Effector memory CD4-positive, alpha-beta T cell (primary cell): Measurements from ENCODE around the gene RASSF3.
A peak's percentile ranks its signal among the peaks of the same experiment; 100 is the strongest.
"Not testable (repeated sequence)": the region's sequence is repeated elsewhere in the genome, so short reads cannot be mapped to it uniquely, and the experiment has no call there.

Experiments
- DNase-seq, 3 donors: peaks; one replicate each; pipeline ENCODE4 v3.0.0-alpha.2; 2020
- H3K27ac ChIP-seq: 2 replicates; pipeline ENCODE4 v1.7.0; 2013; ENCODE audit warnings: mild to moderate bottlenecking, low read length, moderate library complexity; ENCODE audit not compliant: insufficient read depth, poor library complexity, severe bottlenecking
- H3K27me3 ChIP-seq: replicated peaks from 2 replicates; pipeline ENCODE4 v1.7.0; 2013; ENCODE audit warnings: mild to moderate bottlenecking, low read length; ENCODE audit not compliant: insufficient read depth, control insufficient read depth, poor library complexity, severe bottlenecking
- H3K36me3 ChIP-seq: 2 replicates; pipeline ENCODE4 v1.7.0; 2013; ENCODE audit warnings: mild to moderate bottlenecking, low read length, moderate library complexity; ENCODE audit not compliant: control insufficient read depth, insufficient read depth
- H3K4me1 ChIP-seq: 2 replicates; pipeline ENCODE4 v1.7.0; 2013; ENCODE audit warnings: low read length, mild to moderate bottlenecking; ENCODE audit not compliant: control insufficient read depth, insufficient read depth, poor library complexity, severe bottlenecking
- H3K4me3 ChIP-seq: 2 replicates; pipeline ENCODE4 v1.7.0; 2013; ENCODE audit warnings: low read length, low read depth, mild to moderate bottlenecking; ENCODE audit not compliant: insufficient read depth, poor library complexity, severe bottlenecking
- H3K9me3 ChIP-seq: 2 replicates; pipeline ENCODE4 v1.7.0; 2013; ENCODE audit warnings: mild to moderate bottlenecking, low read length, moderate library complexity; ENCODE audit not compliant: control insufficient read depth

The RASSF3 gene

GRCh38 chr12:64685605-64686004 lies 75.3 kb downstream of the RASSF3 start:
- Histone ChIP-seq H3K27me3 (no peaks in the 10 kb centered on the region), H3K36me3 (no peaks in the 10 kb centered on the region), H3K4me1 (peaks cover 74% of the 10 kb centered on the region), H3K9me3 (no peaks in the 10 kb centered on the region), H3K27ac (peak overlapping the region; percentile 69), H3K4me3 (no peak overlapping the region)
- DNase-seq = no peak

- Histone ChIP-seq H3K4me1 (peaks cover 67% of the 10 kb centered on the region), H3K27me3 (no peaks in the 10 kb centered on the region), H3K36me3 (peaks cover 14% of the 10 kb centered on the region), H3K9me3 (no peaks in the 10 kb centered on the region), H3K4me3 (no peak overlapping the region), H3K27ac (peak overlapping the region; percentile 40)
- no peak for DNase-seq
These were observed 77.5 kb downstream of the RASSF3 start for GRCh38 chr12:64687816-64688215.

- Histone ChIP-seq H3K36me3 (peaks cover 14% of the 10 kb centered on the region), H3K27me3 (no peaks in the 10 kb centered on the region), H3K27ac (peak overlapping the region; percentile 40), H3K9me3 (no peaks in the 10 kb centered on the region), H3K4me1 (peaks cover 67% of the 10 kb centered on the region), H3K4me3 (peak overlapping the region; percentile 5)
- no peak for DNase-seq
These were observed 77.9 kb downstream of the RASSF3 start for GRCh38 chr12:64688219-64688618.

- H3K36me3 ChIP-seq = peaks cover 17% of the 10 kb centered on the region
- no peak for DNase-seq
These were observed 78.4 kb downstream of the RASSF3 start for GRCh38 chr12:64688715-64689114.

GRCh38 chr12:64690236-64690635 lies 79.9 kb downstream of the RASSF3 start:
- H3K27ac ChIP-seq, H3K27me3 ChIP-seq, H3K9me3 ChIP-seq, DNase-seq, H3K4me3 ChIP-seq: not testable (repeated sequence)
- H3K36me3 ChIP-seq = peaks cover 27% of the 10 kb centered on the region
- peaks cover 53% of the 10 kb centered on the region for H3K4me1 ChIP-seq

More at GRCh38 chr12:64688715-64689114, 78.4 kb downstream of the RASSF3 start:
- Histone ChIP-seq H3K9me3 (no peaks in the 10 kb centered on the region), H3K27ac (peak overlapping the region; percentile 40), H3K4me1 (peaks cover 63% of the 10 kb centered on the region), H3K27me3 (no peaks in the 10 kb centered on the region), H3K4me3 (peak overlapping the region; percentile 5)

GRCh38 chr12:64691227-64691794 lies 81.0 kb downstream of the RASSF3 start:
- H3K9me3 ChIP-seq = no peaks in the 10 kb centered on the region
- H3K27ac ChIP-seq = peak overlapping the region; percentile 41
- no peaks in the 10 kb centered on the region for H3K27me3 ChIP-seq
- H3K4me3 ChIP-seq = no peak overlapping the region
- peaks cover 55% of the 10 kb centered on the region for H3K4me1 ChIP-seq
- no peak for DNase-seq
- H3K36me3 ChIP-seq = peaks cover 32% of the 10 kb centered on the region

- Histone ChIP-seq H3K4me1 (peaks cover 54% of the 10 kb centered on the region), H3K4me3 (no peak overlapping the region), H3K27me3 (no peaks in the 10 kb centered on the region), H3K9me3 (no peaks in the 10 kb centered on the region), H3K36me3 (peaks cover 32% of the 10 kb centered on the region), H3K27ac (peak overlapping the region; percentile 41)
- no peak for DNase-seq
These were observed 81.7 kb downstream of the RASSF3 start for GRCh38 chr12:64691795-64692583.

GRCh38 chr12:64694130-64695040 lies 84.1 kb downstream of the RASSF3 start:
- no peak overlapping the region for H3K4me3 ChIP-seq
- H3K4me1 ChIP-seq = peaks cover 49% of the 10 kb centered on the region
- no peak for DNase-seq
- H3K9me3 ChIP-seq = no peaks in the 10 kb centered on the region
- no peaks in the 10 kb centered on the region for H3K27me3 ChIP-seq
- peaks cover 32% of the 10 kb centered on the region for H3K36me3 ChIP-seq
- H3K27ac ChIP-seq = no peak overlapping the region

GRCh38 chr12:64695550-64695949 lies 85.3 kb downstream of the RASSF3 start:
- Histone ChIP-seq H3K27me3 (no peaks in the 10 kb centered on the region), H3K4me3 (no peak overlapping the region), H3K36me3 (peaks cover 32% of the 10 kb centered on the region), H3K4me1 (peaks cover 49% of the 10 kb centered on the region), H3K9me3 (no peaks in the 10 kb centered on the region), H3K27ac (peak overlapping the region; percentile 17)
- no peak for DNase-seq
